GM12878 (cell line): ENCODE results near the gene ASIC3. TPM values are rescaled to one million over a fixed set of nuclear protein-coding genes. Genes with fewer than 3 reads are reported as not detected.

Experiments used
- BACH1 ChIP-seq: fragments of 450-650 bp; IDR thresholded peaks from 2 replicates; pipeline ENCODE4 v1.6.1; 2017; ENCODE audit warnings: mild to moderate bottlenecking, borderline replicate concordance
- BRCA1 ChIP-seq: IDR thresholded peaks from 2 replicates; pipeline ENCODE4 v1.6.1; 2011; ENCODE audit warnings: low read depth, low read length, improper control_type of control experiment
- CBX5 ChIP-seq: sonication (generic); IDR thresholded peaks from 2 replicates; pipeline ENCODE4 v1.6.1; 2016; ENCODE audit warnings: low read depth, moderate library complexity, mild to moderate bottlenecking, inconsistent platforms
- CTCF ChIP-seq, 3 experiments: IDR thresholded peaks in 2 of 3; conservative IDR thresholded peaks in 1 of 3; 2 replicates each; pipeline ENCODE4 v1.5.1; 2011; ENCODE audit warnings: low read depth in 3 of 3, low read length in 3 of 3, mild to moderate bottlenecking in 3 of 3, control low read depth in 2 of 3, moderate library complexity in 2 of 3, inconsistent platforms in 1 of 3, mixed read lengths in 1 of 3; ENCODE audit not compliant: control insufficient read depth in 2 of 3, insufficient read depth in 1 of 3; ENCODE audit errors: extremely low read depth in 1 of 3
- E2F4 ChIP-seq: IDR thresholded peaks from 2 replicates; pipeline ENCODE4 v1.6.1; 2012; ENCODE audit warnings: low read depth, low read length, improper control_type of control experiment
- TARDBP ChIP-seq: IDR thresholded peaks from 2 replicates; pipeline ENCODE4 v1.6.1; 2016; ENCODE audit warnings: borderline replicate concordance
- YBX1 ChIP-seq: fragments of 450-650 bp; IDR thresholded peaks from 2 replicates; pipeline ENCODE4 v1.6.1; 2016; ENCODE audit warnings: antibody characterized with exemption
- ZNF384 ChIP-seq: IDR thresholded peaks from 2 replicates; pipeline ENCODE4 v1.6.1; 2012; ENCODE audit warnings: low read depth, mild to moderate bottlenecking, low read length, improper control_type of control experiment, borderline replicate concordance
- polyA plus RNA-seq, 11 experiments: library from polyadenylated mRNA; depleted of rRNA in 4 of 11; unstranded in 6 of 11; stranded (reverse) in 5 of 11; fragments of >200 nt; fragmentation: Nextera tagmentation in 4 of 11; fragmentation: Illumina TruSeq in 1 of 11; extraction: Ambion mirVana in 4 of 11; extraction: Trizol in 1 of 11; gene quantifications; 1 replicate in 1 of 11; 2 replicates in 10 of 11; pipeline versions ENCODE4 v1.2.1 to v1.2.3, GENCODE V29; 2011 to 2016; ENCODE audit warnings: inconsistent platforms in 2 of 11, missing spikeins in 2 of 11, low read depth in 1 of 11
- total RNA-seq, 4 experiments: library from RNA; depleted of rRNA in 3 of 4; stranded (reverse); fragments of >200 nt in 3 of 4; fragmentation: Illumina TruSeq in 1 of 4; extraction: Trizol in 1 of 4; gene quantifications; 2 replicates each; pipeline versions ENCODE4 v1.2.1 to v1.2.3, GENCODE V29; 2013 to 2021
- TF ChIP-seq, protein P1 (sequence below): fragments of 450-650 bp; formaldehyde crosslinking; IDR thresholded peaks from 2 replicates; pipeline ENCODE4 v1.5.0; 2022; ENCODE audit warnings: mild to moderate bottlenecking, missing genetic modification characterization
- TF ChIP-seq, protein P2 (sequence below): IDR thresholded peaks from 2 replicates; pipeline ENCODE4 v1.6.1; 2011; ENCODE audit warnings: borderline replicate concordance, low read depth, mild to moderate bottlenecking, moderate library complexity, mixed read lengths, low read length; ENCODE audit not compliant: insufficient read depth; ENCODE audit errors: extremely low read length
- TF ChIP-seq, protein P3 (sequence below): fragments of 450-650 bp; IDR thresholded peaks from 2 replicates; pipeline ENCODE4 v1.6.1; 2016; ENCODE audit warnings: mild to moderate bottlenecking, moderate library complexity, borderline replicate concordance

The ASIC3 gene
- total and polyA plus RNA-seq, 10 of the 15 experiments (the other 5 are each of a cell fraction or from before 2014, with no cell fraction given), result 0.07 to 1.0 (median 0.44) TPM; not detected in 4

DNA sequence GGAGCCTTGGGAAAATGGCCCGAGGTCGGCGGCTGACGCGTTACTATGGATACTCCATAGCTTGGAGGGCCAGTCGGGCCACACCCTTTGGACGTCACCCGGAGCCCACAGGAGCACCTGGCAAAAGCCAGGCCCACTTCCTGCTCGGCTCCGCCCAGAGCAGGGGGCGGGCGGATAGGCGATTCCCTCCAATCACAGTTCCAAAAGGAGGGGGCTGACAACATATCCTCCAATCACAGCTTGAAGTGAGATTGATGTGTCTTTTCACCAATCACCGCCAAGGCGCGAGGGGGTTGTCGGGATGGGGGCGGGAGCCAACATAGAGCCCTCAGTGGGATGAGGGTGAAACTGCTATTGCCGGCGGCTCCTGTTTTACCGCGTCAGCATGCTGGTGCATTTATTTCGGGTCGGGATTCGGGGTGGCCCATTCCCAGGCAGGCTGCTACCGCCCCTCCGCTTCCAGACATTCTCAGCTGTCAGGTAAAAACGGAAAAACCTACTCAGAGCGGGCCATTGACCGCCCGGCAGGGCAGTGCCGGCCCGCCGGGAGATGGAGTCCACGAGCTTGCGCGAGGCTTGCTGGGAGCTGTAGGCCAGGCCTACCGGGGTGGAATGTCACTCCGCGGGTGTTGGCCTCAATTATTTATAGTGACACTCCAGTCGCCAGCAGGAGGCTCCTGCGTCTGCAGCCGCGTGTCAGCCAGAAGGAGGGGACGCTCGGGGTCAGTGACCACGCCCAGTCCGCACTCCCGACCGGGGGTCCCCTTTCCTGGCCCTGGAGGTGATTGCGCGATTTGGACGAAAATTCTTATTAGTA is 20.0 kb upstream of the ASIC3 start, which contains the start of gene ABCB8 (continued):
- TF ChIP-seq E2F4 (peak; percentile 60; the same call in 1 of the 2 replicates), BRCA1 (no peak), BACH1 (0 out of 2 replicates have a peak, but pooled peaks have one; percentile 42), CTCF (IDR thresholded peaks at IDR 0.05 in 2 of 3, conservative IDR thresholded peaks at IDR 0.05 in 1 of 3; ENCODE audit: control insufficient read depth in 2 of 3, extremely low read depth in 1 of 3, insufficient read depth in 1 of 3, low read depth in 3 of 3, low read length in 3 of 3) (peak; percentile 22 to 57 (median 53); a peak in 4 of 6 replicates), CBX5 (0 out of 2 replicates have a peak, but pooled peaks have one; percentile 47), TARDBP (peak; percentile 81; the same call in 1 of the 2 replicates), YBX1 (no peak), ZNF384 (no peak)
- TF ChIP-seq, protein P1, sequence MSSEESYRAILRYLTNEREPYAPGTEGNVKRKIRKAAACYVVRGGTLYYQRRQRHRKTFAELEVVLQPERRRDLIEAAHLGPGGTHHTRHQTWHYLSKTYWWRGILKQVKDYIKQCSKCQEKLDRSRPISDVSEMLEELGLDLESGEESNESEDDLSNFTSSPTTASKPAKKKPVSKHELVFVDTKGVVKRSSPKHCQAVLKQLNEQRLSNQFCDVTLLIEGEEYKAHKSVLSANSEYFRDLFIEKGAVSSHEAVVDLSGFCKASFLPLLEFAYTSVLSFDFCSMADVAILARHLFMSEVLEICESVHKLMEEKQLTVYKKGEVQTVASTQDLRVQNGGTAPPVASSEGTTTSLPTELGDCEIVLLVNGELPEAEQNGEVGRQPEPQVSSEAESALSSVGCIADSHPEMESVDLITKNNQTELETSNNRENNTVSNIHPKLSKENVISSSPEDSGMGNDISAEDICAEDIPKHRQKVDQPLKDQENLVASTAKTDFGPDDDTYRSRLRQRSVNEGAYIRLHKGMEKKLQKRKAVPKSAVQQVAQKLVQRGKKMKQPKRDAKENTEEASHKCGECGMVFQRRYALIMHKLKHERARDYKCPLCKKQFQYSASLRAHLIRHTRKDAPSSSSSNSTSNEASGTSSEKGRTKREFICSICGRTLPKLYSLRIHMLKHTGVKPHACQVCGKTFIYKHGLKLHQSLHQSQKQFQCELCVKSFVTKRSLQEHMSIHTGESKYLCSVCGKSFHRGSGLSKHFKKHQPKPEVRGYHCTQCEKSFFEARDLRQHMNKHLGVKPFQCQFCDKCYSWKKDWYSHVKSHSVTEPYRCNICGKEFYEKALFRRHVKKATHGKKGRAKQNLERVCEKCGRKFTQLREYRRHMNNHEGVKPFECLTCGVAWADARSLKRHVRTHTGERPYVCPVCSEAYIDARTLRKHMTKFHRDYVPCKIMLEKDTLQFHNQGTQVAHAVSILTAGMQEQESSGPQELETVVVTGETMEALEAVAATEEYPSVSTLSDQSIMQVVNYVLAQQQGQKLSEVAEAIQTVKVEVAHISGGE (CRISPR knock-in tag), result no peak
- TF ChIP-seq, protein P2, sequence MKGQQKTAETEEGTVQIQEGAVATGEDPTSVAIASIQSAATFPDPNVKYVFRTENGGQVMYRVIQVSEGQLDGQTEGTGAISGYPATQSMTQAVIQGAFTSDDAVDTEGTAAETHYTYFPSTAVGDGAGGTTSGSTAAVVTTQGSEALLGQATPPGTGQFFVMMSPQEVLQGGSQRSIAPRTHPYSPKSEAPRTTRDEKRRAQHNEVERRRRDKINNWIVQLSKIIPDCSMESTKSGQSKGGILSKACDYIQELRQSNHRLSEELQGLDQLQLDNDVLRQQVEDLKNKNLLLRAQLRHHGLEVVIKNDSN, result no peak
- TF ChIP-seq, protein P3, sequence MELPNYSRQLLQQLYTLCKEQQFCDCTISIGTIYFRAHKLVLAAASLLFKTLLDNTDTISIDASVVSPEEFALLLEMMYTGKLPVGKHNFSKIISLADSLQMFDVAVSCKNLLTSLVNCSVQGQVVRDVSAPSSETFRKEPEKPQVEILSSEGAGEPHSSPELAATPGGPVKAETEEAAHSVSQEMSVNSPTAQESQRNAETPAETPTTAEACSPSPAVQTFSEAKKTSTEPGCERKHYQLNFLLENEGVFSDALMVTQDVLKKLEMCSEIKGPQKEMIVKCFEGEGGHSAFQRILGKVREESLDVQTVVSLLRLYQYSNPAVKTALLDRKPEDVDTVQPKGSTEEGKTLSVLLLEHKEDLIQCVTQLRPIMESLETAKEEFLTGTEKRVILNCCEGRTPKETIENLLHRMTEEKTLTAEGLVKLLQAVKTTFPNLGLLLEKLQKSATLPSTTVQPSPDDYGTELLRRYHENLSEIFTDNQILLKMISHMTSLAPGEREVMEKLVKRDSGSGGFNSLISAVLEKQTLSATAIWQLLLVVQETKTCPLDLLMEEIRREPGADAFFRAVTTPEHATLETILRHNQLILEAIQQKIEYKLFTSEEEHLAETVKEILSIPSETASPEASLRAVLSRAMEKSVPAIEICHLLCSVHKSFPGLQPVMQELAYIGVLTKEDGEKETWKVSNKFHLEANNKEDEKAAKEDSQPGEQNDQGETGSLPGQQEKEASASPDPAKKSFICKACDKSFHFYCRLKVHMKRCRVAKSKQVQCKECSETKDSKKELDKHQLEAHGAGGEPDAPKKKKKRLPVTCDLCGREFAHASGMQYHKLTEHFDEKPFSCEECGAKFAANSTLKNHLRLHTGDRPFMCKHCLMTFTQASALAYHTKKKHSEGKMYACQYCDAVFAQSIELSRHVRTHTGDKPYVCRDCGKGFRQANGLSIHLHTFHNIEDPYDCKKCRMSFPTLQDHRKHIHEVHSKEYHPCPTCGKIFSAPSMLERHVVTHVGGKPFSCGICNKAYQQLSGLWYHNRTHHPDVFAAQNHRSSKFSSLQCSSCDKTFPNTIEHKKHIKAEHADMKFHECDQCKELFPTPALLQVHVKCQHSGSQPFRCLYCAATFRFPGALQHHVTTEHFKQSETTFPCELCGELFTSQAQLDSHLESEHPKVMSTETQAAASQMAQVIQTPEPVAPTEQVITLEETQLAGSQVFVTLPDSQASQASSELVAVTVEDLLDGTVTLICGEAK, result peak; percentile 64; the same call in 1 of the 2 replicates
